ENCODE data around the gene FAM81A.

- TF ChIP-seq, protein P1, sequence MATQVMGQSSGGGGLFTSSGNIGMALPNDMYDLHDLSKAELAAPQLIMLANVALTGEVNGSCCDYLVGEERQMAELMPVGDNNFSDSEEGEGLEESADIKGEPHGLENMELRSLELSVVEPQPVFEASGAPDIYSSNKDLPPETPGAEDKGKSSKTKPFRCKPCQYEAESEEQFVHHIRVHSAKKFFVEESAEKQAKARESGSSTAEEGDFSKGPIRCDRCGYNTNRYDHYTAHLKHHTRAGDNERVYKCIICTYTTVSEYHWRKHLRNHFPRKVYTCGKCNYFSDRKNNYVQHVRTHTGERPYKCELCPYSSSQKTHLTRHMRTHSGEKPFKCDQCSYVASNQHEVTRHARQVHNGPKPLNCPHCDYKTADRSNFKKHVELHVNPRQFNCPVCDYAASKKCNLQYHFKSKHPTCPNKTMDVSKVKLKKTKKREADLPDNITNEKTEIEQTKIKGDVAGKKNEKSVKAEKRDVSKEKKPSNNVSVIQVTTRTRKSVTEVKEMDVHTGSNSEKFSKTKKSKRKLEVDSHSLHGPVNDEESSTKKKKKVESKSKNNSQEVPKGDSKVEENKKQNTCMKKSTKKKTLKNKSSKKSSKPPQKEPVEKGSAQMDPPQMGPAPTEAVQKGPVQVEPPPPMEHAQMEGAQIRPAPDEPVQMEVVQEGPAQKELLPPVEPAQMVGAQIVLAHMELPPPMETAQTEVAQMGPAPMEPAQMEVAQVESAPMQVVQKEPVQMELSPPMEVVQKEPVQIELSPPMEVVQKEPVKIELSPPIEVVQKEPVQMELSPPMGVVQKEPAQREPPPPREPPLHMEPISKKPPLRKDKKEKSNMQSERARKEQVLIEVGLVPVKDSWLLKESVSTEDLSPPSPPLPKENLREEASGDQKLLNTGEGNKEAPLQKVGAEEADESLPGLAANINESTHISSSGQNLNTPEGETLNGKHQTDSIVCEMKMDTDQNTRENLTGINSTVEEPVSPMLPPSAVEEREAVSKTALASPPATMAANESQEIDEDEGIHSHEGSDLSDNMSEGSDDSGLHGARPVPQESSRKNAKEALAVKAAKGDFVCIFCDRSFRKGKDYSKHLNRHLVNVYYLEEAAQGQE (IDR thresholded peaks at IDR 0.05; ENCODE audit: borderline replicate concordance) = no peak
- TF ChIP-seq MXI1 (conservative IDR thresholded peaks at IDR 0.05; ENCODE audit: poor library complexity, severe bottlenecking) (no peak), CTCF (IDR thresholded peaks at IDR 0.05; ENCODE audit: poor library complexity, severe bottlenecking) (no peak), RAD21 (conservative IDR thresholded peaks at IDR 0.05) (no peak)
Measured at GRCh38 chr15:59416816-59417215, 21.2 kb upstream of the FAM81A start.
